Ishikawa (cell line): ENCODE measurements around the gene DNMT3A.

ENCODE experiments used
- CEBPB ChIP-seq: IDR thresholded peaks from 2 replicates; pipeline ENCODE4 v1.6.1; 2012
- CREB1 ChIP-seq: IDR thresholded peaks from 2 replicates; pipeline ENCODE4 v1.6.1; 2012; ENCODE audit warnings: low read depth
- EP300 ChIP-seq: IDR thresholded peaks from 2 replicates; pipeline ENCODE4 v1.6.1; 2012; ENCODE audit warnings: borderline replicate concordance
- FOXM1 ChIP-seq: IDR thresholded peaks from 2 replicates; pipeline ENCODE4 v1.6.1; 2012; ENCODE audit warnings: low read depth, borderline replicate concordance
- NFIC ChIP-seq: IDR thresholded peaks from 2 replicates; pipeline ENCODE4 v1.6.1; 2012
- RAD21 ChIP-seq: IDR thresholded peaks from 2 replicates; pipeline ENCODE4 v1.6.1; 2012; ENCODE audit warnings: low read depth
- TAF1 ChIP-seq: IDR thresholded peaks from 2 replicates; pipeline ENCODE4 v1.6.1; 2012; ENCODE audit warnings: low read depth, mild to moderate bottlenecking
- TCF12 ChIP-seq: IDR thresholded peaks from 2 replicates; pipeline ENCODE4 v1.6.1; 2012; ENCODE audit warnings: low read depth
- TEAD4 ChIP-seq: IDR thresholded peaks from 2 replicates; pipeline ENCODE4 v1.6.1; 2012
- YY1 ChIP-seq: IDR thresholded peaks from 2 replicates; pipeline ENCODE4 v1.6.1; 2012; ENCODE audit warnings: low read depth
- ZBTB7A ChIP-seq: IDR thresholded peaks from 2 replicates; pipeline ENCODE4 v1.6.1; 2012; ENCODE audit warnings: low read depth
- TF ChIP-seq, protein P1 (sequence below): IDR thresholded peaks from 2 replicates; pipeline ENCODE4 v1.6.1; 2012; ENCODE audit warnings: low read depth, mild to moderate bottlenecking
- TF ChIP-seq, protein P2 (sequence below): IDR thresholded peaks from 2 replicates; pipeline ENCODE4 v1.6.1; 2012
- TF ChIP-seq, protein P3 (sequence below): IDR thresholded peaks from 2 replicates; pipeline ENCODE4 v1.6.1; 2012

DNA sequence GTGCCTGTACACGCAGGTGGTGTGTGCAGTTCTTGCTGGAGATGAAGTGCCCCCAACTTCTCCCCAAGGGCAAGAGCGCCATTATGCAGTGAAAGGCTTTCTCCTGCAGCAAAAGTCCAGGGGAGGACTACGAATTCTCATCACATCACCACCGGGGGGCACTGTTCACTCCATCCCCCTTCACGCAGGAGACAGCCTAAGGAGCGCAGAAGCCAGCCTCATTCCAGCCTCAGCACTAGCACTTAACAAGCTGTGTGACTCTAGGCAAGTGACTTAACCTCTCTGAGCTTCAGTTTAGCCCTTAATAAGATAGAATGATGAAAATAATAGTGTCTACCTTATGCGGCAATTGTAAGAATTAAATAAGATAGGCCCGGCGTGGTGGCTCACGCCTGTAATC, 32.3 kb downstream of the DNMT3A start:
- no peak for TF ChIP-seq CEBPB
- no peak for TF ChIP-seq NFIC
- TF ChIP-seq, protein P1, sequence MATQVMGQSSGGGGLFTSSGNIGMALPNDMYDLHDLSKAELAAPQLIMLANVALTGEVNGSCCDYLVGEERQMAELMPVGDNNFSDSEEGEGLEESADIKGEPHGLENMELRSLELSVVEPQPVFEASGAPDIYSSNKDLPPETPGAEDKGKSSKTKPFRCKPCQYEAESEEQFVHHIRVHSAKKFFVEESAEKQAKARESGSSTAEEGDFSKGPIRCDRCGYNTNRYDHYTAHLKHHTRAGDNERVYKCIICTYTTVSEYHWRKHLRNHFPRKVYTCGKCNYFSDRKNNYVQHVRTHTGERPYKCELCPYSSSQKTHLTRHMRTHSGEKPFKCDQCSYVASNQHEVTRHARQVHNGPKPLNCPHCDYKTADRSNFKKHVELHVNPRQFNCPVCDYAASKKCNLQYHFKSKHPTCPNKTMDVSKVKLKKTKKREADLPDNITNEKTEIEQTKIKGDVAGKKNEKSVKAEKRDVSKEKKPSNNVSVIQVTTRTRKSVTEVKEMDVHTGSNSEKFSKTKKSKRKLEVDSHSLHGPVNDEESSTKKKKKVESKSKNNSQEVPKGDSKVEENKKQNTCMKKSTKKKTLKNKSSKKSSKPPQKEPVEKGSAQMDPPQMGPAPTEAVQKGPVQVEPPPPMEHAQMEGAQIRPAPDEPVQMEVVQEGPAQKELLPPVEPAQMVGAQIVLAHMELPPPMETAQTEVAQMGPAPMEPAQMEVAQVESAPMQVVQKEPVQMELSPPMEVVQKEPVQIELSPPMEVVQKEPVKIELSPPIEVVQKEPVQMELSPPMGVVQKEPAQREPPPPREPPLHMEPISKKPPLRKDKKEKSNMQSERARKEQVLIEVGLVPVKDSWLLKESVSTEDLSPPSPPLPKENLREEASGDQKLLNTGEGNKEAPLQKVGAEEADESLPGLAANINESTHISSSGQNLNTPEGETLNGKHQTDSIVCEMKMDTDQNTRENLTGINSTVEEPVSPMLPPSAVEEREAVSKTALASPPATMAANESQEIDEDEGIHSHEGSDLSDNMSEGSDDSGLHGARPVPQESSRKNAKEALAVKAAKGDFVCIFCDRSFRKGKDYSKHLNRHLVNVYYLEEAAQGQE = no peak
- TF ChIP-seq TAF1 = no peak
- no peak for TF ChIP-seq YY1
- TF ChIP-seq RAD21 = peak; percentile 47; the same call in 1 of the 2 replicates
- no peak for TF ChIP-seq CREB1
- TF ChIP-seq, protein P2, sequence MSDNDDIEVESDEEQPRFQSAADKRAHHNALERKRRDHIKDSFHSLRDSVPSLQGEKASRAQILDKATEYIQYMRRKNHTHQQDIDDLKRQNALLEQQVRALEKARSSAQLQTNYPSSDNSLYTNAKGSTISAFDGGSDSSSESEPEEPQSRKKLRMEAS = no peak
- TF ChIP-seq, protein P3, sequence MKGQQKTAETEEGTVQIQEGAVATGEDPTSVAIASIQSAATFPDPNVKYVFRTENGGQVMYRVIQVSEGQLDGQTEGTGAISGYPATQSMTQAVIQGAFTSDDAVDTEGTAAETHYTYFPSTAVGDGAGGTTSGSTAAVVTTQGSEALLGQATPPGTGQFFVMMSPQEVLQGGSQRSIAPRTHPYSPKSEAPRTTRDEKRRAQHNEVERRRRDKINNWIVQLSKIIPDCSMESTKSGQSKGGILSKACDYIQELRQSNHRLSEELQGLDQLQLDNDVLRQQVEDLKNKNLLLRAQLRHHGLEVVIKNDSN = no peak
- no peak for TF ChIP-seq EP300
- TF ChIP-seq TEAD4 = no peak
- TF ChIP-seq TCF12 = no peak
- no peak for TF ChIP-seq FOXM1
- TF ChIP-seq ZBTB7A = no peak
